Measurements from ENCODE around the gene NFATC1.

Gene NFATC1

GRCh38 chr18:79445696-79446561 lies 50.2 kb downstream of the NFATC1 start:
- no peak for DNase-seq

- no peak for DNase-seq
Measured at GRCh38 chr18:79446931-79447330, 51.2 kb downstream of the NFATC1 start.

- DNase-seq: no peak
Measured at GRCh38 chr18:79447703-79448367, 52.1 kb downstream of the NFATC1 start.

- DNase-seq: no peak
Measured at GRCh38 chr18:79448621-79449020, 52.9 kb downstream of the NFATC1 start.

GRCh38 chr18:79449551-79450288 lies 54.0 kb downstream of the NFATC1 start:
- no peak for DNase-seq

GRCh38 chr18:79450289-79451080 lies 54.8 kb downstream of the NFATC1 start:
- no peak for DNase-seq

- no peak for DNase-seq
Measured at GRCh38 chr18:79451237-79452125, 55.8 kb downstream of the NFATC1 start.

- DNase-seq: no peak
Measured at GRCh38 chr18:79452190-79452990, 56.7 kb downstream of the NFATC1 start.

- no peak for DNase-seq
Measured at GRCh38 chr18:79452991-79453645, 57.4 kb downstream of the NFATC1 start.

GRCh38 chr18:79453816-79454735 lies 58.3 kb downstream of the NFATC1 start:
- DNase-seq: no peak

GRCh38 chr18:79455261-79455660 lies 59.5 kb downstream of the NFATC1 start:
- no peak for DNase-seq

GRCh38 chr18:79456105-79456980 lies 60.6 kb downstream of the NFATC1 start:
- no peak for DNase-seq

- DNase-seq: no peak
Measured at GRCh38 chr18:79457239-79457638, 61.5 kb downstream of the NFATC1 start.

- no peak for DNase-seq
Measured at GRCh38 chr18:79457652-79458051, 61.9 kb downstream of the NFATC1 start.

- no peak for DNase-seq
Measured at GRCh38 chr18:79458131-79458838, 62.6 kb downstream of the NFATC1 start.

GRCh38 chr18:79458917-79459803 lies 63.4 kb downstream of the NFATC1 start:
- no peak for DNase-seq

Data from NCI-H1694 (cell line).